GM18505 (cell line): Measurements from ENCODE around the gene GIT1.

Experiments
- ATAC-seq: cut with Tn5 transposase; IDR thresholded peaks from one replicate; pipeline ENCODE4 v1.9.1; 2021; ENCODE audit not compliant: unreplicated experiment
- POLR2A ChIP-seq: IDR thresholded peaks from 4 replicates; pipeline ENCODE4 v1.6.1; 2011; ENCODE audit warnings: borderline replicate concordance; ENCODE audit not compliant: insufficient read depth, insufficient read length; ENCODE audit errors: extremely low read depth

Gene GIT1

DNA sequence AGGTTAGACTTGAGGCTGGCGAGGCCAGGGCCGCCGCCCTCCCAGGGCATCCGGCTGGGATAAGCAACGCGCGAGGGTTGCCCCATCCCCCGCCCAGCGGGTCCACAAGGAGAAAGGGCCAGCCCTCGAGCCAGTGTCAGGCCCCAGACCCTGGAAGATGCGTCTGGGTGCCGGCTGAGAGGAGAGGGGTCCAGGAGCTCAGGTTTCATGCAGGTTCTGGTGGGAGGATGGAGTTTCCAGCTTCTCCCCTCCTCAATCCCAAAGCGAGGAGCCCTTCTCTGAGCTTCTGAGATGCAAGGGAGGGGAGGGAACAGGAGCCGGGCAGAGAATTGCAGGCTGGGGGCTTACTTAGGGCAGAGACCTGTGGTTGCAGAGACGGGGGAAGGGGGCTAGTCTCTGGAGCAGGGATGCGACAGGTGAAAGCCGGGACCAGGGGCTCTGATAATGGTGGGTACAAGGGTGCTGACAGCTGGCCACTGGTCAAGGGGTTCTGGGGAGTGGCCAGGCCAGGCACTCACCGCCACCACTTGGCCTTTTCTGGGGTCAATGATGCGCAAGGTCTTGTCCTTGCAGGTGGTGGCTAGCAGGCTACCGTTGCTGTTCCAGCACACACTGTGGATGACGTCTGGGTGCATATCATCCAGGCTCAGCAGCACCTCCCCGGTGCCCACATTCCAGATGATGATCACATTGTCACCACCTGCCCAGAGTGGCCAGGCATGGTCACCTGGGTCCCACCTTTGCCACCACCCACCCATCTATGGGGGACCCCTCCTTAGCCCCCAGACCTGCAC, 29.0 kb upstream of the GIT1 start:
- no peak for ATAC-seq

GRCh38 chr17:29617481-29618271, 28.2 kb upstream of the GIT1 start:
- peak; percentile 61 for TF ChIP-seq POLR2A
- peak; percentile 8 for ATAC-seq

More for the DNA sequence above, 29.0 kb upstream of the GIT1 start:
- no peak for TF ChIP-seq POLR2A

DNA sequence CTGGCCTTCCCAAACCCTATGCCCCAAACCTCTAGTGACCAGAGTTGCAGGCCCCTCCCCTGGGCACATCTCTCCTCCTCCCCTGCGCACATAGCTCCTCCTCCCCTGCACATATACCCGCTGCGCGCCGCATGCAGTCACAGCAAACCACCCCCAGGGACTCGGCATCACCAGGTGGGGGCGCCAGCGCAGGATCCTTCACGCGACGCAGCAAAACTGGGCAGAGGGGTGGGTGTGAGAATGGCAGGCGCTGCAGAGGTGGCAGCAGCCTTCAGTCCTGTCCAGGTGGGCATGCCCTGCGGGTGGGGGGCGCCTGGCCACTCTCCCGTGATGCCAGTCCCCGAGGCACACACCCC, 27.7 kb upstream of the GIT1 start:
- peak; percentile 44 for TF ChIP-seq POLR2A
- peak; percentile 40 for ATAC-seq

- ATAC-seq: no peak
- no peak for TF ChIP-seq POLR2A
Observed at GRCh38 chr17:29616300-29617048, 27.0 kb upstream of the GIT1 start.

- peak; percentile 49 for ATAC-seq
- TF ChIP-seq POLR2A: no peak
Observed at GRCh38 chr17:29615492-29616299, 26.2 kb upstream of the GIT1 start.

- TF ChIP-seq POLR2A: no peak
- ATAC-seq: no peak
Observed at GRCh38 chr17:29615048-29615385, 25.6 kb upstream of the GIT1 start.

DNA sequence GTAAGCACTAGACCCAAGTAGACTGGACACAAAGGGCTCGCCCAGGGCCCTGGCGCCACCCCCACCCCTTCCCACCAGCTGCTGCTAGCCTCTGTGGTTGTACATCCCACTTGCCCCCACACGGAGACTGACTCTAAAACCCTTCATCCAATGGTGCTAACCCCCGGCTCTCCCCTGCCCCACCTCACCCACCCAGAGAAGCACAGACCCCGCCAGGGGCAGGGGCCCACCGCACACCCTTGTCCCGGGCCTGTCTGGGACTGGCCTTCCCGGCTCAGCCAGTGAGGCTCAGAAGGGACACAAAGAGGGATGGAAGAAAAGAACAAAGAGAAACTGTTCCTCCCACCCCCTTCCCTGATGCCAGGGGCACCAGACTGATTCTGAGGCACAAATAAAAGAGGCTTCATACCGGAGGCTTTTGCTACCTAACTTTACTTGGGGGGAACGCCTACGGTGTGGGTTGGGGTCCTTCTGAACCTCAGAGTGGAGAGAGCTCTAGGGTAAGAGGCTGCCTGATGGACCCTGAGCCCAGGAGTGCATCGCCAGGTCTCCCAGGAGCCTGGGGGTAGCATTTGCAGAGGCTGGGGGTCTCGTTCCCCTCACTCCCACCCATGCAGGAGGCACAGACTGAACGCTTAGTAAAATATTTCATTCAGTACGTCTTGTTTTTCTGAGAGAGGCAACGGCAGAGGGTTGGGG, 25.1 kb upstream of the GIT1 start:
- ATAC-seq: no peak
- no peak for TF ChIP-seq POLR2A

- ATAC-seq: no peak
- no peak for TF ChIP-seq POLR2A
Observed at GRCh38 chr17:29613856-29614255, 24.4 kb upstream of the GIT1 start.

DNA sequence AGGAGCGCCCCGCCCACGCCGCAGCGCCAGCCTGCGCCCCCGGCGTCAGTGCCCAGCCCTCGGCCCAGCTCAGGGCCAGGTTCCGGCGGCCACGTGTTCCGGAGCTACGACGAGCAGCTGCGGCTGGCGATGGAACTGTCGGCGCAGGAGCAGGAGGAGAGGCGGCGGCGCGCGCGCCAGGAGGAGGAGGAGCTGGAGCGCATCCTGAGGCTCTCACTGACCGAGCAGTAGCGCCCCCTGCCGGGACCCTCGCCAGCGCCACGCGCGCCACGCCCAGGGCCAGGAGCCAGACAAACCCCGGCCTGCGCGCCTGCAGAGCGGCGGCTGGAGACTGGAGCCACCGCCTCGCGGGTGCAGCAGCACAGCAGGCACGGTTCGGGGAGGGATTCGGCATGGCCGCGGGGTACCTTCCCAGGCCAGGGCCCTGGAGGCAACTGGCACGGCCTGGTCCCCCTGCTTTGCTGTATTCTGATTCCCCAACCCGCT, 23.9 kb upstream of the GIT1 start:
- no peak for ATAC-seq
- TF ChIP-seq POLR2A: no peak

DNA sequence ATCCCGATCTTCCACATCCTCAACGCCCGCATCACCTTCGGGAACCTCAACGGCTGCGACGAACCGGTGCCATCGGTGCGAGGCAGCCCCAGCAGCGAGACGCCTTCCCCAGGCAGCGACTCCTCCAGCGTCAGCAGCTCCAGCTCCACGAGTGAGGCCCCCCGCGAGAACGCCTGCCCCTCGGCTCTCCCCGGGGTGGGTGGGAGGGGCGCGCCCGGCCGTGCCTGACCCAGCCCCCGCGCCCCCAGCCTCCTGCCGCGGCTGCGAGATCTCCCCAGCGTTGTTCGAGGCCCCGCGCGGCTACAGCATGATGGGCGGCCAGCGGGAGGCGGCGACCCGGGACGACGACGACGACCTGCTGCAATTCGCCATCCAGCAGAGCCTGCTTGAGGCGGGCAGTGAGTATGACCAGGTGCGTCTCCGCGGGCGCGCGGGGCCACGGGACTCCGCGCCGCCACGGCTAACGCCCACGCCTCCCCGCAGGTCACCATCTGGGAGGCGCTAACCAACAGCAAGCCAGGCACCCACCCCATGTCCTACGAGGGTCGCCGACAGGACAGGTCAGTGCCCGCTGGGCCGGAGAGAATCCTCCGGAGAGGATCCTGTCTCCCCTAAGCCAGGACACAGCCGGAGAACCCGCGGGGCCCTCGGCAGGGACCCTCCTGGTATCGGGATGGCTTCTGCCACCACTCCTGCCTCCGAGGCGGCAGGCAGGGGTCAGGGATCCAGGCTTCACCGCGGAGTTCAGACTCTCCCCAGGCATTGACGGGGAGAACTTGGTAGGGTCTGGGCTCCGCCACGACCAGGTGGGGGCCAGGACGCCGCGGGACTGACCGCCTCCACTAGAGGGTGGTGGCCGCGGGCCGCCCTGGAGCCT, 23.2 kb upstream of the GIT1 start:
- no peak for TF ChIP-seq POLR2A
- ATAC-seq: no peak

DNA sequence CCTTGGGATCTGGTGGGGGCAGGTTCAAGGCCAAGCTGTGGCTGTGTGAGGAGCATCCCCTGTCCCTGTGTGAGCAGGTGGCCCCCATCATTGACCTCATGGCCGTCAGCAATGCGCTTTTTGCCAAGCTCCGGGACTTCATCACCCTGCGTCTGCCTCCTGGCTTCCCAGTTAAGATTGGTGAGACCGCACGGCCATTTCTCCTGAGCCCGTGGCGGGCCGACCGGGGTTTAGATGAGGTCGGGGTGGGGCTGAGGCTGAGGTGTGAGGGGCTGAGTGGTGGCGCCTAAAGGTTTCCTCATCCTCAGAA, 22.6 kb upstream of the GIT1 start:
- no peak for ATAC-seq
- no peak for TF ChIP-seq POLR2A

DNA sequence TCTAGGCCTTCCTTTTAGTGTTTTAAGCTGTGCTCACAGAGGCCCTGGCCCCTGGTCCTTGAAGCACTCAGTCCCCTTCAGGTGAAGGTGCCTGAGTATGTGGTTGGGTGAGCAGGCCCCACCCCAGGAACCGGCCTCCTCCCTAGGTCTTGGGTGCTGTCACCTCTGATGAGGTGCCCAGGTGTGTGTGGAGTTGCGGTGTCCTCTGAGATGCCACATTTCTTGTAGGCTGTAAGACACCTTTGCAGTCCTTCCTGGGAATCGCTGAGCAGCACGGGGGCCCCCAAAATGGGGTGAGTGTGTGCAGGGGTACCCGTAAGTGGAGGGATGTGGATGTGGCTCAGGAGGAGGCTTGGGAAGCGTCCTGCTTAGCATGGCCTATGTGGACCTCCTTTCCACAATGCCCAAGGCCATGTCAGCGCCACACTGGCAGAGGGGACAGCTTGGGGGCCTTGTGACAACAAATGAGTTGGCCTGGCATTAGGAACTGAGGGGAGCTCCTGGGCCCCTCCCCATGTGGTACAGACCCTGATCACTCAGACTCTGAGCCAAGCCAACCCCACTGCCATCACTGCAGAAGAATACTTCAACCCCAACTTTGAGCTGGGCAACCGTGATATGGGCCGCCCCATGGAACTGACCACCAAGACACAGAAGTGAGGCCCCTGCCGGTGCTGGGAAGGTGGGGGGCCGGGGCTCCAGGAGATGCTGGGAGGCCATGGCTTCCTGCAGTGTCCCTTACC, 22.1 kb upstream of the GIT1 start:
- TF ChIP-seq POLR2A: no peak
- ATAC-seq: no peak

DNA sequence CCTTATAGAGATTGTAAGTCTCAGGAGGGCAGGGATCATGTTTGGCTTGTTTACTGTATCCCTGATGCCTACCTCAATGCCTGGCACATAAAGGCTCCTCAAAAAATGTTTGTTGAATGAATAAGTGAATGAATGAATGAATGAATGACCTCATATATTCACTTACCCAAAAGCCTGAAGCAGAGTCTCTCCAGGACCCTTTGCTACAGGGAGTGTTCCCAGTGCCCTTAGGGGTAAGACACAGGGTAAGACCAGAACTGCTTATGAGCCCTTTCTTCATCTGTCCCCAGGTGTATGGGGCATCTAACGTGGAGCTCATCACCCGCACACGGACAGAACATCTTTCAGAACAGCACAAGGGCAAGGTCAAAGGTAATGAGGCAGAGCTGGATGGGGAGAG, 20.9 kb upstream of the GIT1 start:
- TF ChIP-seq POLR2A: no peak

More for the DNA sequence above, 20.9 kb upstream of the GIT1 start:
- ATAC-seq: no peak
